ENCODE data around the gene HUS1B.

GRCh38 chr6:613981-614380 is 42.9 kb downstream of the HUS1B start:
- no peak for TF ChIP-seq CTCF (IDR thresholded peaks at IDR 0.05)
- TF ChIP-seq EP300 (IDR thresholded peaks at IDR 0.05) = no peak
- TF ChIP-seq POLR2A (IDR thresholded peaks at IDR 0.05) = no peak
- no peak for TF ChIP-seq POLR2AphosphoS5 (IDR thresholded peaks at IDR 0.05)
